OCI-LY7 (cell line): ENCODE data around the gene PCDHB15. TPM values are rescaled to one million over a fixed set of nuclear protein-coding genes. Genes with fewer than 3 reads are reported as not detected.
"Not testable (repeated sequence)": the region's sequence is repeated elsewhere in the genome, so short reads cannot be mapped to it uniquely, and the experiment has no call there.

Experiments used
- BruUV-seq: library from RNA; stranded (reverse); fragments of 400-500 nt; replicated peaks from 2 replicates; lab custom pipeline; 2021; lab: Mats Ljungman, UMichigan
- CTCF ChIA-PET: fragments of 300-600 bp; sonication (Branson Sonifier 250); formaldehyde crosslinking; loops from one replicate; lab custom pipeline; 2022; ENCODE audit warnings: antibody characterized with exemption; ENCODE audit not compliant: unreplicated experiment; lab: Charles Lee
- POLR2A ChIA-PET: fragments of 300-600 bp; sonication (Branson Sonifier 250); formaldehyde crosslinking; loops from one replicate; lab custom pipeline; 2022; ENCODE audit warnings: antibody characterized with exemption; lab: Charles Lee
- DNase-seq: peaks from one replicate; pipeline ENCODE4 v3.0.0-alpha.2; 2015; ENCODE audit warnings: low spot score
- H2AFZ ChIP-seq: fragments of 200-600 bp; sonication (generic), shearing (Covaris generic); 2 replicates; pipeline ENCODE4 v1.6.1; 2014; ENCODE audit warnings: mild to moderate bottlenecking, antibody characterized with exemption, low read length, moderate library complexity
- H3K27ac ChIP-seq: fragments of 200-600 bp; sonication (generic); 2 replicates; pipeline ENCODE4 v1.5.1; 2014; ENCODE audit warnings: mixed run types, low read depth, mild to moderate bottlenecking, moderate library complexity, low read length, inconsistent platforms; ENCODE audit not compliant: poor library complexity, severe bottlenecking
- H3K36me3 ChIP-seq: fragments of 200-600 bp; sonication (generic); 2 replicates; pipeline ENCODE4 v1.6.1; 2014; ENCODE audit warnings: mild to moderate bottlenecking, antibody characterized with exemption, low read length, moderate library complexity, mixed read lengths; ENCODE audit not compliant: insufficient read depth
- H3K4me1 ChIP-seq: fragments of 200-600 bp; sonication (generic); 2 replicates; pipeline ENCODE4 v1.5.1; 2014; ENCODE audit warnings: mild to moderate bottlenecking, low read length; ENCODE audit not compliant: insufficient read depth, poor library complexity, severe bottlenecking
- H3K4me2 ChIP-seq: fragments of 200-600 bp; sonication (generic); 2 replicates; pipeline ENCODE4 v1.6.1; 2014; ENCODE audit warnings: mild to moderate bottlenecking, low read length
- H3K4me3 ChIP-seq: fragments of 200-600 bp; sonication (generic); 2 replicates; pipeline ENCODE4 v1.5.1; 2014; ENCODE audit warnings: mild to moderate bottlenecking, low read depth, low read length; ENCODE audit not compliant: poor library complexity, severe bottlenecking
- H3K79me2 ChIP-seq: fragments of 200-600 bp; sonication (generic); 2 replicates; pipeline ENCODE4 v1.6.1; 2016; ENCODE audit warnings: low read depth, mild to moderate bottlenecking, low read length, moderate library complexity, mixed read lengths; ENCODE audit not compliant: insufficient read depth
- H3K9me2 ChIP-seq: fragments of 200-600 bp; sonication (generic); 2 replicates; pipeline ENCODE4 v1.6.1; 2016; ENCODE audit warnings: mild to moderate bottlenecking, low read length, mixed read lengths; ENCODE audit not compliant: insufficient read depth
- H3K9me3 ChIP-seq: fragments of 200-600 bp; sonication (generic); 2 replicates; pipeline ENCODE4 v1.6.1; 2014; ENCODE audit warnings: mild to moderate bottlenecking, mixed run types, low read length, mixed read lengths
- H4K20me1 ChIP-seq: fragments of 200-600 bp; sonication (generic); 2 replicates; pipeline ENCODE4 v1.6.1; 2014; ENCODE audit warnings: mild to moderate bottlenecking, antibody characterized with exemption, low read length, moderate library complexity, mixed read lengths; ENCODE audit not compliant: insufficient read depth
- CTCF ChIP-seq: fragments of 200-600 bp; sonication (generic); conservative IDR thresholded peaks from 2 replicates; pipeline ENCODE4 v1.5.1; 2014; ENCODE audit warnings: mild to moderate bottlenecking, antibody characterized with exemption, low read length, moderate library complexity, mixed read lengths
- EZH2phosphoT487 ChIP-seq: fragments of 200-600 bp; sonication (generic); IDR thresholded peaks from 2 replicates; pipeline ENCODE4 v1.6.1; 2018; ENCODE audit warnings: low read depth, borderline replicate concordance, mild to moderate bottlenecking, mixed run types, antibody characterized with exemption, low read length, moderate library complexity, mixed read lengths
- intact Hi-C: fragments of 100-400 bp; cut with micrococcal nuclease; formaldehyde crosslinking; loops from one replicate; pipeline ENCODE4 v1.10.0; 2022; ENCODE audit not compliant: unreplicated experiment
- total RNA-seq, 2 experiments: library from RNA; depleted of rRNA in 1 of 2; stranded (reverse); fragments of >200 nt in 1 of 2; shearing (Covaris generic) in 1 of 2; gene quantifications; 2 replicates each; pipeline ENCODE4 v1.2.3, GENCODE V29; 2014 to 2022

Gene PCDHB15
- total RNA-seq, 2 experiments from 2014 or later: not detected

- Histone ChIP-seq H4K20me1 (no peaks in the 10 kb centered on the region), H3K79me2 (no peaks in the 10 kb centered on the region), H2AFZ (no peak within 1 kb of the TSS), H3K4me2 (no peak within 1 kb of the TSS), H3K36me3 (no peaks in the 10 kb centered on the region), H3K27ac (no peak within 1 kb of the TSS), H3K9me2 (no peaks in the 10 kb centered on the region), H3K9me3 (no peaks in the 10 kb centered on the region), H3K4me3 (no peak within 1 kb of the TSS), H3K4me1 (no peaks in the 10 kb centered on the region)
- TF ChIP-seq EZH2phosphoT487 (no peak), CTCF (peak; percentile 78)
- ChIA-PET POLR2A (no interaction called here), CTCF (no interaction called here)
- intact Hi-C loops: no loop called here
- DNase-seq: peak; percentile 19
- no TSS peak for BruUV-seq
Observed at GRCh38 chr5:141208478-141208877, 36.7 kb upstream of the PCDHB15 start, which contains the start of gene PCDHB12. Gene PCDHB12 (plus strand): TSS chr5:141208719. CDS start chr5:141208908, 189 bp downstream.

GRCh38 chr5:141210281-141210680 lies 34.9 kb upstream of the PCDHB15 start:
- H3K79me2 ChIP-seq, H3K4me3 ChIP-seq, H3K9me3 ChIP-seq, H3K4me2 ChIP-seq, CTCF ChIA-PET, H3K27ac ChIP-seq, H2AFZ ChIP-seq, H4K20me1 ChIP-seq, H3K36me3 ChIP-seq, DNase-seq, BruUV-seq, H3K4me1 ChIP-seq, POLR2A ChIA-PET, H3K9me2 ChIP-seq: not testable (repeated sequence)
- intact Hi-C loops: loop anchor here (10.0 kb wide), 1 partner anchor 355 kb away; no protein-coding TSS in a partner anchor

GRCh38 chr5:141210849-141211248 lies 34.3 kb upstream of the PCDHB15 start:
- intact Hi-C loops: loop anchor here (10.0 kb wide), 1 partner anchor 354 kb away; no protein-coding TSS in a partner anchor
- H3K9me3 ChIP-seq, H3K9me2 ChIP-seq, BruUV-seq, H3K79me2 ChIP-seq, POLR2A ChIA-PET, H2AFZ ChIP-seq, H3K4me2 ChIP-seq, H3K4me1 ChIP-seq, CTCF ChIA-PET, H3K4me3 ChIP-seq, H3K27ac ChIP-seq, H4K20me1 ChIP-seq, DNase-seq, H3K36me3 ChIP-seq: not testable (repeated sequence)
